PC-3 (cell line): ENCODE measurements around the gene AKIRIN2. TPM values are rescaled to one million over a fixed set of nuclear protein-coding genes. Genes with fewer than 3 reads are reported as not detected.
A peak's percentile ranks its signal among the peaks of the same experiment; 100 is the strongest.

Source experiments
- ATAC-seq: fragments of 200-7000 bp; cut with Tn5 transposase; 2 replicates; pipeline ENCODE4 v1.9.1; 2020; ENCODE audit warnings: mild to moderate bottlenecking, moderate library complexity
- BruUV-seq: library from RNA; stranded (reverse); fragments of 400-500 nt; replicated peaks from 2 replicates; lab custom pipeline; 2021; lab: Mats Ljungman, UMichigan
- CTCF ChIA-PET: fragments of 300-600 bp; sonication (Branson Sonifier 250); formaldehyde crosslinking; loops from one replicate; lab custom pipeline; 2022; ENCODE audit warnings: antibody characterized with exemption; lab: Charles Lee
- POLR2A ChIA-PET: fragments of 300-600 bp; sonication (Branson Sonifier 250); formaldehyde crosslinking; loops from one replicate; lab custom pipeline; 2022; ENCODE audit warnings: antibody characterized with exemption; ENCODE audit not compliant: unreplicated experiment; lab: Charles Lee
- DNase-seq: peaks from one replicate; pipeline ENCODE4 v3.0.0-alpha.2; 2015
- H2AFZ ChIP-seq: fragments of 300-600 bp; sonication (generic); 2 replicates; pipeline ENCODE4 v1.6.0; 2016; ENCODE audit warnings: antibody characterized with exemption, low read length
- H3F3A ChIP-seq: fragments of 300-600 bp; sonication (generic); one replicate; pipeline ENCODE4 v1.6.0; 2017; ENCODE audit warnings: antibody characterized with exemption, low read length, control low read depth, mild to moderate bottlenecking; ENCODE audit not compliant: unreplicated experiment
- H3K27ac ChIP-seq: fragments of 300-600 bp; sonication (generic); 2 replicates; pipeline ENCODE4 v1.5.1; 2016; ENCODE audit warnings: mild to moderate bottlenecking, low read length
- H3K27me3 ChIP-seq: fragments of 300-600 bp; sonication (generic); 2 replicates; pipeline ENCODE4 v1.6.1; 2016; ENCODE audit warnings: low read length, mixed read lengths
- H3K36me3 ChIP-seq: fragments of 300-600 bp; sonication (generic); 2 replicates; pipeline ENCODE4 v1.6.1; 2016; ENCODE audit warnings: low read depth, mixed run types, low read length, mixed read lengths
- H3K4me1 ChIP-seq: fragments of 300-600 bp; sonication (generic); 2 replicates; pipeline ENCODE4 v1.5.1; 2016; ENCODE audit warnings: low read length; ENCODE audit not compliant: insufficient read depth
- H3K4me2 ChIP-seq: fragments of 300-600 bp; sonication (generic); 2 replicates; pipeline ENCODE4 v1.6.0; 2016; ENCODE audit warnings: low read length
- H3K4me3 ChIP-seq: fragments of 300-600 bp; sonication (generic); 2 replicates; pipeline ENCODE4 v1.5.1; 2016; ENCODE audit warnings: mild to moderate bottlenecking, low read length, mixed read lengths
- H3K79me2 ChIP-seq: fragments of 300-600 bp; sonication (generic); 2 replicates; pipeline ENCODE4 v1.6.1; 2017; ENCODE audit warnings: low read length, mixed read lengths
- H3K9ac ChIP-seq: fragments of 300-600 bp; sonication (generic); 2 replicates; pipeline ENCODE4 v1.6.0; 2016; ENCODE audit warnings: mild to moderate bottlenecking, low read length
- H3K9me2 ChIP-seq: fragments of 300-600 bp; sonication (generic); replicated peaks from 2 replicates; pipeline ENCODE4 v1.6.1; 2016; ENCODE audit warnings: mixed run types, low read length, mixed read lengths
- H3K9me3 ChIP-seq: fragments of 300-600 bp; sonication (generic); 2 replicates; pipeline ENCODE4 v1.6.1; 2016; ENCODE audit warnings: low read length, mixed read lengths
- H4K20me1 ChIP-seq: fragments of 300-600 bp; sonication (generic); 2 replicates; pipeline ENCODE4 v1.6.1; 2016; ENCODE audit warnings: low read length, mixed read lengths
- CTCF ChIP-seq: fragments of 300-600 bp; sonication (generic); conservative IDR thresholded peaks from 2 replicates; pipeline ENCODE4 v1.5.1; 2017; ENCODE audit warnings: antibody characterized with exemption, low read depth, mild to moderate bottlenecking, low read length
- EZH2 ChIP-seq: fragments of 300-600 bp; sonication (generic); IDR thresholded peaks from one replicate; pipeline ENCODE4 v1.6.1; 2017; ENCODE audit warnings: antibody characterized with exemption, mild to moderate bottlenecking, low read length; ENCODE audit not compliant: unreplicated experiment
- EZH2phosphoT487 ChIP-seq: fragments of 300-600 bp; sonication (generic); IDR thresholded peaks from 2 replicates; pipeline ENCODE4 v1.6.1; 2018; ENCODE audit warnings: mild to moderate bottlenecking, antibody characterized with exemption, low read length, borderline replicate concordance
- intact Hi-C: fragments of 100-400 bp; cut with micrococcal nuclease; formaldehyde crosslinking; loops from 2 replicates; pipeline ENCODE4 v1.9.0; 2023
- total RNA-seq: library from RNA; depleted of rRNA; stranded (reverse); fragments of >200 nt; gene quantifications from 2 replicates; pipeline ENCODE4 v1.2.3, GENCODE V29; 2014

The AKIRIN2 gene
- total RNA-seq, 1 experiment from 2014 or later = 15.1 TPM

GRCh38 chr6:87724983-87725811 is 23.2 kb upstream of the AKIRIN2 start:
- Histone ChIP-seq H3K4me1 (peaks cover 45% of the 10 kb centered on the region), H3K36me3 (no peaks in the 10 kb centered on the region), H2AFZ (no peak overlapping the region), H3K4me2 (no peak overlapping the region), H3K27me3 (no peaks in the 10 kb centered on the region), H3K27ac (no peak overlapping the region), H3K79me2 (no peaks in the 10 kb centered on the region), H3K9me3 (no peaks in the 10 kb centered on the region), H4K20me1 (no peaks in the 10 kb centered on the region), H3K9me2 (no peaks in the 10 kb centered on the region), H3K4me3 (no peak overlapping the region), H3F3A (no peaks in the 10 kb centered on the region), H3K9ac (no peak overlapping the region)
- intact Hi-C loops = no loop called here
- ATAC-seq = no peak
- ChIA-PET POLR2A (no interaction called here), CTCF (no interaction called here)
- TF ChIP-seq EZH2phosphoT487 (no peak), EZH2 (no peak), CTCF (no peak)
- no peak for DNase-seq
- BruUV-seq = no TSS peak

GRCh38 chr6:87723170-87724078 is 21.4 kb upstream of the AKIRIN2 start:
- peaks cover 36% of the 10 kb centered on the region for H3K4me1 ChIP-seq
- DNase-seq (peak; percentile 97), ATAC-seq (peak; percentile 91)
- peak overlapping the region; percentile 85 for H3K27ac ChIP-seq
- CTCF ChIA-PET = interaction anchor here (0.6 kb wide), 1 partner anchor 25 kb away, joined by 3 read pairs; no protein-coding TSS in a partner anchor
- no peaks in the 10 kb centered on the region for H3K9me3 ChIP-seq
- H3F3A ChIP-seq = no peaks in the 10 kb centered on the region
- peak overlapping the region; percentile 56 for H3K4me2 ChIP-seq
- intact Hi-C loops = loop anchor here (1.0 to 2.0 kb wide), 2 partner anchors 17 to 21 kb away; partner anchors contain the start of gene AKIRIN2
- no peak overlapping the region for H3K4me3 ChIP-seq
- no peaks in the 10 kb centered on the region for H3K27me3 ChIP-seq
- peak overlapping the region; percentile 34; the same call in 1 of the 2 replicates for H2AFZ ChIP-seq
- no peaks in the 10 kb centered on the region for H3K9me2 ChIP-seq
- no TSS peak for BruUV-seq
- H3K36me3 ChIP-seq = no peaks in the 10 kb centered on the region
- H3K9ac ChIP-seq = peak overlapping the region; percentile 47; the same call in 1 of the 2 replicates
- H4K20me1 ChIP-seq = no peaks in the 10 kb centered on the region
- POLR2A ChIA-PET = no interaction called here
- no peaks in the 10 kb centered on the region for H3K79me2 ChIP-seq
- TF ChIP-seq EZH2phosphoT487 (no peak), EZH2 (no peak), CTCF (no peak)
